ENCODE results near the gene STOML2. TPM values are rescaled to one million over a fixed set of nuclear protein-coding genes. Genes with fewer than 3 reads are reported as not detected.

Gene STOML2
- total RNA-seq, 1 donor from 2014 or later = 98.2 TPM

DNA sequence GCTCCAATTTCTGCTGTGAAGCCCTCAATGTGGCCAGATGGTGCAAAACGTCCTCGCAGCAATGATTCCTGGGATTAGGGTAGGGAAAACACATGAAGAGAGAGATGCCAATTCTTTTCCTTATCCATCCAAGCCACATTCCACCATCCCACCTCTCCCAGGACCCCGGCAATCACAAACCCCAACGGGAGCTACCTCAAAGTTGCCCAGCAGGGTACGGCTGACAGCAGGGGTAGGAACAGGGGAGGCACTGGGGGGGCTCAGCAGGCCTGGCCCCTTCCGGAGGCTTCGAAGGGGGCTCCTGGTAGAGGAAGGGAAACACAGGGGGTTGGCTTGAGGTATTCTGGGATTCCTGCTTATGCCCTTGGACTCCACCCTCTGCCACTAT is 3.4 kb upstream of the STOML2 start:
- intact Hi-C loops (cut with DNase I) = no loop called here
- TF ChIP-seq POLR2A (IDR thresholded peaks at IDR 0.05) (no peak), POLR2AphosphoS5 (IDR thresholded peaks at IDR 0.05; ENCODE audit: insufficient read depth in 1 of 2, low read depth in 1 of 2) (no peak)
- TF ChIP-seq, protein P1, sequence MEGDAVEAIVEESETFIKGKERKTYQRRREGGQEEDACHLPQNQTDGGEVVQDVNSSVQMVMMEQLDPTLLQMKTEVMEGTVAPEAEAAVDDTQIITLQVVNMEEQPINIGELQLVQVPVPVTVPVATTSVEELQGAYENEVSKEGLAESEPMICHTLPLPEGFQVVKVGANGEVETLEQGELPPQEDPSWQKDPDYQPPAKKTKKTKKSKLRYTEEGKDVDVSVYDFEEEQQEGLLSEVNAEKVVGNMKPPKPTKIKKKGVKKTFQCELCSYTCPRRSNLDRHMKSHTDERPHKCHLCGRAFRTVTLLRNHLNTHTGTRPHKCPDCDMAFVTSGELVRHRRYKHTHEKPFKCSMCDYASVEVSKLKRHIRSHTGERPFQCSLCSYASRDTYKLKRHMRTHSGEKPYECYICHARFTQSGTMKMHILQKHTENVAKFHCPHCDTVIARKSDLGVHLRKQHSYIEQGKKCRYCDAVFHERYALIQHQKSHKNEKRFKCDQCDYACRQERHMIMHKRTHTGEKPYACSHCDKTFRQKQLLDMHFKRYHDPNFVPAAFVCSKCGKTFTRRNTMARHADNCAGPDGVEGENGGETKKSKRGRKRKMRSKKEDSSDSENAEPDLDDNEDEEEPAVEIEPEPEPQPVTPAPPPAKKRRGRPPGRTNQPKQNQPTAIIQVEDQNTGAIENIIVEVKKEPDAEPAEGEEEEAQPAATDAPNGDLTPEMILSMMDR (IDR thresholded peaks at IDR 0.05) = no peak
- Histone ChIP-seq H3K4me3 (no peak overlapping the region), H3K27me3 (no peaks in the 10 kb centered on the region), H3K36me3 (peaks cover 0 to 39% of the 10 kb centered on the region in 2 donors), H3K27ac (no peak overlapping the region), H3K4me1 (peaks cover 41% of the 10 kb centered on the region), H3K9me3 (no peaks in the 10 kb centered on the region)
- DNase-seq (ENCODE audit: extremely low spot score in 2 of 2) = no peak

GRCh38 chr9:35105571-35106342 is 2.8 kb upstream of the STOML2 start:
- Histone ChIP-seq H3K27me3 (no peaks in the 10 kb centered on the region), H3K9me3 (no peaks in the 10 kb centered on the region), H3K27ac (no peak overlapping the region), H3K36me3 (peaks cover 0 to 44% of the 10 kb centered on the region in 2 donors), H3K4me1 (peaks cover 37% of the 10 kb centered on the region), H3K4me3 (no peak overlapping the region)
- intact Hi-C loops (cut with DNase I) = no loop called here
- no peak for DNase-seq (ENCODE audit: extremely low spot score in 2 of 2)
- TF ChIP-seq POLR2A (IDR thresholded peaks at IDR 0.05) (no peak), POLR2AphosphoS5 (IDR thresholded peaks at IDR 0.05; ENCODE audit: insufficient read depth in 1 of 2, low read depth in 1 of 2) (no peak)
- TF ChIP-seq, protein P1 (IDR thresholded peaks at IDR 0.05) = no peak

- H3K27me3 ChIP-seq = no peaks in the 10 kb centered on the region
- no peaks in the 10 kb centered on the region for H3K9me3 ChIP-seq
- no peak for DNase-seq (ENCODE audit: extremely low spot score in 2 of 2)
- peaks cover 0 to 50% of the 10 kb centered on the region in 2 donors for H3K36me3 ChIP-seq
- H3K4me1 ChIP-seq = peaks cover 31% of the 10 kb centered on the region
- intact Hi-C loops (cut with DNase I) = no loop called here
- TF ChIP-seq POLR2A (IDR thresholded peaks at IDR 0.05) = no peak
- TF ChIP-seq, protein P1 (IDR thresholded peaks at IDR 0.05) = no peak
- no peak for TF ChIP-seq POLR2AphosphoS5 (IDR thresholded peaks at IDR 0.05; ENCODE audit: insufficient read depth in 1 of 2, low read depth in 1 of 2)
- H3K4me3 ChIP-seq = no peak overlapping the region
- no peak overlapping the region for H3K27ac ChIP-seq
Observed at GRCh38 chr9:35105126-35105525, 2.2 kb upstream of the STOML2 start.

GRCh38 chr9:35104586-35104985 is 1.7 kb upstream of the STOML2 start:
- Histone ChIP-seq H3K4me3 (no peak overlapping the region), H3K36me3 (peaks cover 0 to 56% of the 10 kb centered on the region in 2 donors), H3K4me1 (peaks cover 25% of the 10 kb centered on the region), H3K9me3 (no peaks in the 10 kb centered on the region), H3K27me3 (no peaks in the 10 kb centered on the region), H3K27ac (no peak overlapping the region)
- intact Hi-C loops (cut with DNase I) = no loop called here
- DNase-seq (ENCODE audit: extremely low spot score in 2 of 2) = no peak
- TF ChIP-seq, protein P1 (IDR thresholded peaks at IDR 0.05) = no peak
- TF ChIP-seq POLR2AphosphoS5 (IDR thresholded peaks at IDR 0.05; ENCODE audit: insufficient read depth in 1 of 2, low read depth in 1 of 2) = no peak
- TF ChIP-seq POLR2A (IDR thresholded peaks at IDR 0.05) = no peak

GRCh38 chr9:35103660-35104191 is 795 bp upstream of the STOML2 start:
- Histone ChIP-seq H3K27me3 (no peaks in the 10 kb centered on the region), H3K27ac (peak overlapping the region; percentile 77), H3K4me3 (peak overlapping the region; percentile 72 to 90), H3K4me1 (peaks cover 21% of the 10 kb centered on the region), H3K9me3 (no peaks in the 10 kb centered on the region), H3K36me3 (peaks cover 0 to 57% of the 10 kb centered on the region in 2 donors)
- TF ChIP-seq POLR2A (IDR thresholded peaks at IDR 0.05) = no peak
- intact Hi-C loops (cut with DNase I) = no loop called here
- DNase-seq (ENCODE audit: extremely low spot score in 2 of 2) = no peak
